Epithelial cell of proximal tubule (primary cell): ENCODE results near the gene DDX46. TPM values are rescaled to one million over a fixed set of nuclear protein-coding genes. Genes with fewer than 3 reads are reported as not detected.
"Not testable (repeated sequence)": the region's sequence is repeated elsewhere in the genome, so short reads cannot be mapped to it uniquely, and the experiment has no call there.

Experiments used
- DNase-seq: peaks from one replicate; pipeline ENCODE4 v3.0.0-alpha.2; 2011; ENCODE audit warnings: low read depth
- H3K4me3 ChIP-seq: 2 replicates; pipeline ENCODE4 v1.5.1; 2011; ENCODE audit warnings: low read depth, mild to moderate bottlenecking, low read length
- total RNA-seq: library from RNA; depleted of rRNA; stranded (reverse); fragments of >200 nt; gene quantifications from 2 replicates; pipeline ENCODE4 v1.2.3, GENCODE V29; 2015
- TF ChIP-seq, protein P1 (sequence below): conservative IDR thresholded peaks from 2 replicates; pipeline ENCODE4 v1.5.1; 2012; ENCODE audit warnings: low read depth, mild to moderate bottlenecking, low read length

Gene DDX46
- total RNA-seq, 1 donor from 2014 or later = 30.4 TPM

DNA sequence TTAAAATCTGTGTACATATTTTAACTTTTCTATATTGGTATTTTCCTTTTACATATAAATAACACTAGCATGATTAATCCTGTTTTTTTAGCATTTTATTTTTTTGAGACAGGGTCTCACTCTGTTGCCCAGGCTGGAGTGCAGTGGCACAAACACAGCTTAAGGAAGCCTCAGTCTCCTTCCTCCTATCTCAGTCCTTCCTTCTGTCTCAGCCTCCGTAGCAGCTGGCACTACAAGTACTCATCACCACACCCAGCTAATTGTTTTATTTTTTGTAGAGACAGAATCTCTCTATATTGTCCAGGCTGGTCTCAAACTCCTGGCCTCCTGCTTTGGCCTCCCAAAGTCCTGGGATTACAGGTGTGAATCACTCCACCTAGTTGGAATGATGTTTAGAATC is 85.7 kb downstream of the DDX46 start:
- H3K4me3 ChIP-seq = no peak overlapping the region
- TF ChIP-seq, protein P1, sequence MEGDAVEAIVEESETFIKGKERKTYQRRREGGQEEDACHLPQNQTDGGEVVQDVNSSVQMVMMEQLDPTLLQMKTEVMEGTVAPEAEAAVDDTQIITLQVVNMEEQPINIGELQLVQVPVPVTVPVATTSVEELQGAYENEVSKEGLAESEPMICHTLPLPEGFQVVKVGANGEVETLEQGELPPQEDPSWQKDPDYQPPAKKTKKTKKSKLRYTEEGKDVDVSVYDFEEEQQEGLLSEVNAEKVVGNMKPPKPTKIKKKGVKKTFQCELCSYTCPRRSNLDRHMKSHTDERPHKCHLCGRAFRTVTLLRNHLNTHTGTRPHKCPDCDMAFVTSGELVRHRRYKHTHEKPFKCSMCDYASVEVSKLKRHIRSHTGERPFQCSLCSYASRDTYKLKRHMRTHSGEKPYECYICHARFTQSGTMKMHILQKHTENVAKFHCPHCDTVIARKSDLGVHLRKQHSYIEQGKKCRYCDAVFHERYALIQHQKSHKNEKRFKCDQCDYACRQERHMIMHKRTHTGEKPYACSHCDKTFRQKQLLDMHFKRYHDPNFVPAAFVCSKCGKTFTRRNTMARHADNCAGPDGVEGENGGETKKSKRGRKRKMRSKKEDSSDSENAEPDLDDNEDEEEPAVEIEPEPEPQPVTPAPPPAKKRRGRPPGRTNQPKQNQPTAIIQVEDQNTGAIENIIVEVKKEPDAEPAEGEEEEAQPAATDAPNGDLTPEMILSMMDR = no peak
- no peak for DNase-seq

DNA sequence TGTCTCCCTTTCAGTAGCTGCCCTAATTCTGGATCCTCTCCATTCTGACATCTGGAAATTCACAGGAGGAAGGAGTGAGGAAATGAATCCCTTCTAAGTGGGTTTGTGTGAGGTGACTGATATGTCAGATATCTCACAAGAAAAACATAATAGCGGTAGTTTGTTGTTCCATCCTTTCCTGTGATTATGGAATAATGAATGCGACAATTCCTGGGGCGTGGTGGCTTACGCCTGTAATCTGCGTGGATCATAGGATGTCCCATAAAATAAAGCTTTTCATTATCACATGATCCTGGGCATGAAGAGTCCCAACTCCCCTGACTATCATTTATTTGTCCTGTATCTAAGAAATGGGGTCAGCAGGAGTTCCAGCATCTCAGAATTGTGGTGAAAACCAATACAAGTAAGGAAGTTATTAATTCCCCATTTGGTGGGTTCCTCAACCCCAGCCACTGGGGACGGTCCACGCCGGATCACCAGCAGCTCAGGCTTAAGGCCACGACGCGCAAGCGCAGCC is 86.8 kb downstream of the DDX46 start:
- H3K4me3 ChIP-seq = peak overlapping the region; percentile 81
- TF ChIP-seq, protein P1 = no peak
- DNase-seq = no peak

DNA sequence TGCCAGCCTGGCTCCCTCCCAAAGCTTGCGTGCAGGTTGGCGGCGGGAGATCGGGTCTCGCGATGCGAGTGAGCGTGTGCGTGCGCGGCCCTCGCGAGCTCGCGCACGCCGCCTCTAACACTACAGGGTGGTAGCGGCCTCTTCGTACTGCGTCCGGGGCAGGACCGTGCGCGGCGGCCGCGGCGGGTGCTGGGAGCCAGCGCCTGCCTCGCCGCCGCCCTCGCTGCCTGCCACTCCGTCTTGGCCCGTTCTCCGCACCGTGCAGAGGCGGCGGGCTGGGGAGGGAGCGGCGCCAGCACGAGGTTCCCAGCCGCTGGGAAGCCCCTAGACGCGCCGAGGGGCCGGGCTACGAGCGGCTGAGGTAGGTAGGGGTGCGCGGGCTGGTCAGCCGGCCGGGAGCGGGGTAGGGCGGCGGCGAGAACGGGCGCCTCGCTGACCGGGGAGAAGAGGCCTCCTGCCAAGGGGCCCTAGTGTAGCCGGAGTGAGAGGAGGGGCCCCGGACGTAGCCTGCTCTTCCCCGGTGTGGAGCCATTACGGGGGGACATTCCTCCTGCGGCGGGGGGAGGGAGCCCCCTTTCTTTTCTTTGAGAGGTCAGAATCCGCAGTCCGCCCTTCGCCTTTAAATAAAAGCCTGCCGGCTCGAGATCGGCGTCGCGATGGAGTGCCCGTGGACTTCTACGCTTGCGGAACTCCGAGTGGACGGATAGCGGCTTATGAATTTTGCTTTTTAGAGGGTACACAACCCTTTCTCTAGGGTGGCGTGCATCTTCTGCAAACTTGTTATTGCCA is 87.5 kb downstream of the DDX46 start, which contains the start of gene C5orf24:
Gene C5orf24 (plus strand): TSS at position 117 of the 789 bp plus-strand sequence. CDS start 8,933 bp downstream, outside the sequence.
- TF ChIP-seq, protein P1 = no peak
- DNase-seq = peak; percentile 39
- peak within 1 kb of the TSS; percentile 81 for H3K4me3 ChIP-seq

DNA sequence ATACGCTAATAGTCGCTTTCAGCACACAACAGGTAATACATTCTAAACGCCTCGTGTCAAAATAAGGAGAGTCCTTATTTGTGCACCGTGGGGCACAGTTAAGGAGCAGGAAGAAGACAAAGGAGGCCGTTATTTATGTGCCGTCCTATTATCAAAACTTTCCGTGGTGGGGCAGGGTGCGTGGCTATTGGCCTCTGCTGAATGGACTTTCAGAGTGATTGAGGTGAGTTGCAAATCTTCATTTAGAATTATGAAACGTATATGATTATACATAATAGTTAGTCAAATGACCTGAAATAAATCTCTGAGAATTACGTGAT is 88.0 kb downstream of the DDX46 start:
- H3K4me3 ChIP-seq = peak overlapping the region; percentile 81
- no peak for DNase-seq
- TF ChIP-seq, protein P1 = no peak

- not testable (repeated sequence) for H3K4me3 ChIP-seq, DNase-seq
Observed at GRCh38 chr5:134849434-134849933, 90.9 kb downstream of the DDX46 start.

- H3K4me3 ChIP-seq = no peak overlapping the region
- TF ChIP-seq, protein P1 = peak; percentile 70
- no peak for DNase-seq
Observed at GRCh38 chr5:134851307-134851923, 92.8 kb downstream of the DDX46 start.

DNA sequence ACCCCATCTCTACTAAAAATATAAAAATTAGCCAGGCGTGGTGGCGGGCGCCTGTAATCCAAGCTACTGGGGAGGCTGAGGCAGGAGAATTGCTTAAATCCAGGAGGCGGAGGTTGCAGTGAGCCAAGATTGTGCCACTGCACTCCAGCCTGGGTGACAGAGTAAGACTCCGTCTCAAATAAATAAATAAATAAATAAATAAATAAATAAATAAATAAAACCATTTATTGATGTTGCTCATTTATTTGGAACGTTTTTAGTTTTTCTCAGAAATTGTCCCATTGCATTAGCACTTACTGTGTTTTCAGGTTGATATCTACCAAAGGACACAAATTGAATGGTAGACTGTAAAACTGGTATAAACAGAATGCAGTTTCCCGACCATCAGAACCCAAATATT is 97.9 kb downstream of the DDX46 start:
- not testable (repeated sequence) for DNase-seq

More for the DNA sequence above, 97.9 kb downstream of the DDX46 start:
- not testable (repeated sequence) for H3K4me3 ChIP-seq
